H1 (cell line): ENCODE results near the gene TFAP2B. TPM values are rescaled to one million over a fixed set of nuclear protein-coding genes. Genes with fewer than 3 reads are reported as not detected.

Source experiments
- CREB1 ChIP-seq: IDR thresholded peaks from 2 replicates; pipeline ENCODE4 v1.6.1; 2012; ENCODE audit warnings: inconsistent platforms
- FOSL1 ChIP-seq: IDR thresholded peaks from 2 replicates; pipeline ENCODE4 v1.6.1; 2011; ENCODE audit warnings: mild to moderate bottlenecking, low read depth, low read length, moderate library complexity; ENCODE audit not compliant: insufficient read depth
- TBP ChIP-seq: IDR thresholded peaks from 2 replicates; pipeline ENCODE4 v1.6.1; 2011; ENCODE audit warnings: low read depth, low read length, improper control_type of control experiment
- YY1 ChIP-seq: IDR thresholded peaks from 2 replicates; pipeline ENCODE4 v1.6.1; 2011; ENCODE audit warnings: low read depth, mild to moderate bottlenecking, low read length
- polyA plus RNA-seq, 7 experiments: library from polyadenylated mRNA; depleted of rRNA in 3 of 7; stranded (reverse) in 5 of 7; unstranded in 2 of 7; fragments of >200 nt in 5 of 7; fragments of 200-250 nt in 2 of 7; gene quantifications; 1 replicate in 5 of 7; 2 replicates in 1 of 7; 4 replicates in 1 of 7; pipeline versions ENCODE4 v1.2.1 to v1.2.3, GENCODE V29; 2011 to 2013; ENCODE audit warnings: missing spikeins in 2 of 7, mixed read lengths in 2 of 7
- total RNA-seq: library from RNA; stranded (reverse); fragmentation: NEBNext Ultra II Directional; extraction: Animal tissue kit (Norgen Biotek cat#: 25700); gene quantifications from 2 replicates; pipeline ENCODE4 v1.2.1, GENCODE V29; 2021

The TFAP2B gene
- total and polyA plus RNA-seq, 2 of the 8 experiments (the other 6 are each of a cell fraction or from before 2014, with no cell fraction given): not detected

DNA sequence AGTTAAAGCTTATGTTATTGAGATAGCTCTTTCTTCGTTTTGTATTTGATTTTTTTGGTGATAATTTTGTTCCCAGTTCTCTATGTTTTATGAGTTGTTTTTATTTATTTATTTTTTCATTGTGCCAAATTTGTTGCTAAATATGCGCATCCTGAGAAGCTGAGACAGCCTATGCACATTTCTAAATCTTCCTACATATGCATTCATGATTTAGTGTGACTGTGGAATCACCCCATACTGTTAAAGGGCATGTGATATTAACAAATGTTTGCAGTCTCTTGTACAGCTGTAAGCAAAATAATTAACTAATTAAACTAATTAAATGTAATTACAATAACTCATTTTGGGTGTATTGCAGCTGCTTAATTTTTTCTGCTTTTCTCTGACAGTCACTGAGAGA lies 10.4 kb downstream of the TFAP2B start (continued):
- no peak for TF ChIP-seq FOSL1
- no peak for TF ChIP-seq YY1
- no peak for TF ChIP-seq CREB1
- TF ChIP-seq TBP: no peak
